GM12878 (cell line): Measurements from ENCODE around the gene KRT33A. TPM values are rescaled to one million over a fixed set of nuclear protein-coding genes. Genes with fewer than 3 reads are reported as not detected.

Experiments
- ATAC-seq: fragments of 200-7000 bp; cut with Tn5 transposase; 3 replicates; pipeline ENCODE4 v1.9.1; 2020; ENCODE audit warnings: mild to moderate bottlenecking, moderate library complexity
- BruUV-seq: library from RNA; stranded (reverse); fragments of 400-500 nt; replicated peaks from 2 replicates; lab custom pipeline; 2021; lab: Mats Ljungman, UMichigan
- CTCF ChIA-PET: fragments of 300-600 bp; sonication (Branson Sonifier 250); formaldehyde crosslinking; extraction: SDS; loops from one replicate; lab custom pipeline; 2021; ENCODE audit warnings: inconsistent platforms; lab: Yijun Ruan, JAX
- POLR2A ChIA-PET: fragments of 350-600 bp; formaldehyde crosslinking; extraction: SDS; loops from one replicate; lab custom pipeline; 2021; ENCODE audit warnings: inconsistent platforms; lab: Charles Lee
- RAD21 ChIA-PET: fragments of 300-600 bp; sonication (Branson Sonifier 250); formaldehyde crosslinking; loops from one replicate; lab custom pipeline; 2023; ENCODE audit warnings: antibody characterized with exemption; ENCODE audit not compliant: unreplicated experiment; lab: Charles Lee
- SMC1A ChIA-PET: fragments of 300-600 bp; sonication (Branson Sonifier 250); formaldehyde crosslinking; loops from one replicate; lab custom pipeline; 2023; ENCODE audit not compliant: unreplicated experiment, uncharacterized antibody; lab: Charles Lee
- DNase-seq: peaks from one replicate; pipeline ENCODE4 v3.0.0-alpha.2; 2011; ENCODE audit warnings: low read depth, low spot score
- FAIRE-seq: peaks from 3 replicates; lab custom pipeline; 2011; peaks lifted over from hg19 to GRCh38; lab: Jason Lieb, UNC
- H2AFZ ChIP-seq: 2 replicates; pipeline ENCODE4 v1.6.0; 2011; ENCODE audit warnings: low read depth, low read length, control low read depth; ENCODE audit not compliant: control insufficient read depth
- H3K27ac ChIP-seq: 2 replicates; pipeline ENCODE4 v1.5.1; 2011; ENCODE audit warnings: control low read depth; ENCODE audit not compliant: control insufficient read depth, insufficient read depth
- H3K27me3 ChIP-seq, 2 experiments: replicated peaks in 1 of 2; 2 replicates each; pipeline versions ENCODE4 v1.6.0 to v1.6.1; 2011; ENCODE audit warnings: low read length in 1 of 2; ENCODE audit not compliant: control insufficient read depth in 2 of 2, insufficient read depth in 2 of 2
- H3K36me3 ChIP-seq, 2 experiments: 2 replicates each; pipeline ENCODE4 v1.5.1; 2011; ENCODE audit warnings: low read length in 1 of 2; ENCODE audit not compliant: control insufficient read depth in 2 of 2, insufficient read depth in 2 of 2
- H3K4me1 ChIP-seq: 2 replicates; pipeline ENCODE4 v1.6.1; 2011; ENCODE audit warnings: mild to moderate bottlenecking, low read length, moderate library complexity, mixed read lengths; ENCODE audit not compliant: control insufficient read depth, insufficient read depth
- H3K4me2 ChIP-seq: 2 replicates; pipeline ENCODE4 v1.6.0; 2011; ENCODE audit warnings: control low read depth; ENCODE audit not compliant: control insufficient read depth, insufficient read depth
- H3K4me3 ChIP-seq: fragments of 200-600 bp; sonication (generic); 2 replicates; pipeline ENCODE4 v1.5.1; 2016
- H3K79me2 ChIP-seq: 2 replicates; pipeline ENCODE4 v1.6.0; 2011; ENCODE audit warnings: low read length; ENCODE audit not compliant: control insufficient read depth, insufficient read depth
- H3K9ac ChIP-seq: 2 replicates; pipeline ENCODE4 v1.8.0; 2011; ENCODE audit warnings: low read length, control low read depth, mixed read lengths; ENCODE audit not compliant: control insufficient read depth, insufficient read depth
- H3K9me3 ChIP-seq: replicated peaks from 3 replicates; pipeline ENCODE4 v1.5.1; 2011; ENCODE audit warnings: mild to moderate bottlenecking, low read length; ENCODE audit not compliant: control insufficient read depth, insufficient read depth
- H4K20me1 ChIP-seq: 2 replicates; pipeline ENCODE4 v1.6.0; 2011; ENCODE audit not compliant: control insufficient read depth, insufficient read depth
- BACH1 ChIP-seq: fragments of 450-650 bp; IDR thresholded peaks from 2 replicates; pipeline ENCODE4 v1.6.1; 2017; ENCODE audit warnings: mild to moderate bottlenecking, borderline replicate concordance
- BCL3 ChIP-seq: IDR thresholded peaks from 2 replicates; pipeline ENCODE4 v1.6.1; 2011; ENCODE audit warnings: borderline replicate concordance, low read depth, mild to moderate bottlenecking, moderate library complexity, low read length; ENCODE audit not compliant: insufficient read depth, poor library complexity, severe bottlenecking
- CBFB ChIP-seq: IDR thresholded peaks from 2 replicates; pipeline ENCODE4 v1.6.1; 2016; ENCODE audit warnings: antibody characterized with exemption, low read depth
- E2F8 ChIP-seq: fragments of 450-650 bp; IDR thresholded peaks from 2 replicates; pipeline ENCODE4 v1.6.1; 2018; ENCODE audit warnings: mild to moderate bottlenecking, low read depth, moderate library complexity; ENCODE audit not compliant: partially characterized antibody
- HSF1 ChIP-seq: fragments of 150-350 bp; IDR thresholded peaks from 2 replicates; pipeline ENCODE4 v1.6.1; 2014; ENCODE audit warnings: mild to moderate bottlenecking, low read depth, low read length
- IKZF2 ChIP-seq, 2 experiments: fragments of 450-650 bp; IDR thresholded peaks; 2 replicates each; pipeline ENCODE4 v1.6.1; 2017; ENCODE audit warnings: mild to moderate bottlenecking in 2 of 2, moderate library complexity in 2 of 2
- LARP7 ChIP-seq: fragments of 450-650 bp; IDR thresholded peaks from 2 replicates; pipeline ENCODE4 v1.6.1; 2017; ENCODE audit warnings: mild to moderate bottlenecking
- NFIC ChIP-seq: IDR thresholded peaks from 2 replicates; pipeline ENCODE4 v1.6.1; 2012; ENCODE audit warnings: low read depth, mild to moderate bottlenecking, inconsistent platforms, low read length, moderate library complexity
- SIN3A ChIP-seq: IDR thresholded peaks from 2 replicates; pipeline ENCODE4 v1.6.1; 2012; ENCODE audit warnings: low read depth, low read length, improper control_type of control experiment
- SPI1 ChIP-seq: IDR thresholded peaks from 2 replicates; pipeline ENCODE4 v1.6.1; 2011; ENCODE audit warnings: low read depth, mild to moderate bottlenecking, low read length, moderate library complexity, borderline replicate concordance; ENCODE audit not compliant: insufficient read depth
- ZNF217 ChIP-seq: fragments of 450-650 bp; IDR thresholded peaks from 2 replicates; pipeline ENCODE4 v1.6.1; 2017; ENCODE audit warnings: antibody characterized with exemption, mild to moderate bottlenecking
- ZNF687 ChIP-seq: fragments of 450-650 bp; IDR thresholded peaks from 2 replicates; pipeline ENCODE4 v1.6.1; 2017; ENCODE audit warnings: mild to moderate bottlenecking, moderate library complexity
- WGBS: methylation state at CpG from one replicate; pipeline ENCODE4 v1.1.6; 2016; ENCODE audit warnings: low lambda C conversion rate; ENCODE audit not compliant: insufficient replicate concordance, insufficient coverage; ENCODE audit errors: missing lambda C conversion rate; 5-methylcytosine and 5-hydroxymethylcytosine counted together
- in situ Hi-C: fragments of 300-500 bp; cut with MboI; formaldehyde crosslinking; loops from 9 replicates; pipeline ENCODE4 v1.14.3; 2018; ENCODE audit warnings: mixed read lengths
- intact Hi-C: fragments of 100-400 bp; cut with micrococcal nuclease; formaldehyde crosslinking; loops from one replicate; pipeline ENCODE4 v1.14.2; 2022; ENCODE audit not compliant: unreplicated experiment
- polyA plus RNA-seq, 11 experiments: library from polyadenylated mRNA; depleted of rRNA in 4 of 11; unstranded in 6 of 11; stranded (reverse) in 5 of 11; fragments of >200 nt; fragmentation: Nextera tagmentation in 4 of 11; fragmentation: Illumina TruSeq in 1 of 11; extraction: Ambion mirVana in 4 of 11; extraction: Trizol in 1 of 11; gene quantifications; 1 replicate in 1 of 11; 2 replicates in 10 of 11; pipeline versions ENCODE4 v1.2.1 to v1.2.3, GENCODE V29; 2011 to 2016; ENCODE audit warnings: inconsistent platforms in 2 of 11, missing spikeins in 2 of 11, low read depth in 1 of 11
- total RNA-seq, 4 experiments: library from RNA; depleted of rRNA in 3 of 4; stranded (reverse); fragments of >200 nt in 3 of 4; fragmentation: Illumina TruSeq in 1 of 4; extraction: Trizol in 1 of 4; gene quantifications; 2 replicates each; pipeline versions ENCODE4 v1.2.1 to v1.2.3, GENCODE V29; 2013 to 2021

Gene KRT33A
- total and polyA plus RNA-seq, 10 of the 15 experiments (the other 5 are each of a cell fraction or from before 2014, with no cell fraction given), result not detected

- ChIA-PET SMC1A (no interaction called here), POLR2A (no interaction called here), CTCF (no interaction called here), RAD21 (no interaction called here)
- no peak for FAIRE-seq
- Histone ChIP-seq H4K20me1 (no peaks in the 10 kb centered on the region), H3K9ac (no peak overlapping the region), H3K9me3 (no peaks in the 10 kb centered on the region), H3K4me3 (no peak overlapping the region), H3K27ac (no peak overlapping the region), H3K79me2 (no peaks in the 10 kb centered on the region), H3K4me1 (no peaks in the 10 kb centered on the region), H3K4me2 (no peak overlapping the region), H3K36me3 (no peaks in the 10 kb centered on the region), H2AFZ (no peak overlapping the region), H3K27me3 (no peaks in the 10 kb centered on the region; a peak in 1 of 4 replicates)
- WGBS, result 24% methylated on average over 14 of the region's 18 CpGs
- intact Hi-C loops, result loop anchor here (10.0 kb wide), 1 partner anchor 702 kb away; no protein-coding TSS in a partner anchor
- no TSS peak for BruUV-seq
- in situ Hi-C loops, result no loop called here
- no peak for ATAC-seq
- DNase-seq, result no peak
- TF ChIP-seq ZNF217 (no peak), NFIC (no peak), ZNF687 (no peak), SIN3A (no peak), LARP7 (no peak), BCL3 (no peak), E2F8 (no peak), SPI1 (no peak), IKZF2 (IDR thresholded peaks at IDR 0.05) (no peak), HSF1 (no peak), BACH1 (no peak), CBFB (no peak)
Observed at GRCh38 chr17:41326173-41327145, 24.2 kb downstream of the KRT33A start.
